CD4-positive, CD25-positive, alpha-beta regulatory T cell (primary cell): ENCODE data around the gene C5orf52. TPM values are rescaled to one million over a fixed set of nuclear protein-coding genes. Genes with fewer than 3 reads are reported as not detected.
A peak's percentile ranks its signal among the peaks of the same experiment; 100 is the strongest.
"Not testable (repeated sequence)": the region's sequence is repeated elsewhere in the genome, so short reads cannot be mapped to it uniquely, and the experiment has no call there.

Experiments used
- ATAC-seq, 2 donors: fragments of 150-1000 bp; cut with Tn5 transposase; one replicate each; pipeline ENCODE4 v1.10.0; 2021; ENCODE audit warnings: low read depth in 2 of 2, moderate number of reproducible peaks in 2 of 2, moderate library complexity in 1 of 2
- DNase-seq, 3 donors: peaks; one replicate each; pipeline versions ENCODE4 v3.0.0 to v3.0.0-alpha.2; 2012 to 2022; ENCODE audit warnings: mixed read lengths in 1 of 3
- H3K27ac ChIP-seq: one replicate; pipeline ENCODE4 v1.7.0; 2013; ENCODE audit warnings: mild to moderate bottlenecking, low read length; ENCODE audit not compliant: insufficient read depth, poor library complexity, severe bottlenecking
- H3K27me3 ChIP-seq: one replicate; pipeline ENCODE4 v1.7.0; 2013; ENCODE audit warnings: low read length; ENCODE audit not compliant: control insufficient read depth, insufficient read depth
- H3K36me3 ChIP-seq: one replicate; pipeline ENCODE4 v1.7.0; 2013; ENCODE audit warnings: mild to moderate bottlenecking, low read length, moderate library complexity; ENCODE audit not compliant: control insufficient read depth, insufficient read depth
- H3K4me1 ChIP-seq: 2 replicates; pipeline ENCODE4 v1.7.0; 2013; ENCODE audit warnings: mild to moderate bottlenecking, low read length; ENCODE audit not compliant: insufficient read depth, control insufficient read depth, poor library complexity, severe bottlenecking
- H3K4me3 ChIP-seq: one replicate; pipeline ENCODE4 v1.7.0; 2013; ENCODE audit warnings: low read depth, mild to moderate bottlenecking, low read length, moderate library complexity
- H3K9me3 ChIP-seq, 2 experiments: 1 replicate in 1 of 2; 2 replicates in 1 of 2; pipeline ENCODE4 v1.7.0; 2013; ENCODE audit warnings: low read length in 2 of 2, mild to moderate bottlenecking in 1 of 2, moderate library complexity in 1 of 2; ENCODE audit not compliant: control insufficient read depth in 2 of 2
- H3K27ac Mint-ChIP-seq, 3 donors: one replicate each; pipeline ENCODE4 v1.8.0; 2020 to 2022; ENCODE audit warnings: mild to moderate bottlenecking in 3 of 3, mixed read lengths in 3 of 3, moderate library complexity in 2 of 3
- H3K27me3 Mint-ChIP-seq: one replicate; pipeline ENCODE4 v1.8.0; 2022; ENCODE audit warnings: mild to moderate bottlenecking, mixed read lengths
- H3K36me3 Mint-ChIP-seq: one replicate; pipeline ENCODE4 v1.8.0; 2020; ENCODE audit warnings: mixed read lengths
- H3K4me1 Mint-ChIP-seq, 4 donors: one replicate each; pipeline ENCODE4 v1.8.0; 2020 to 2022; ENCODE audit warnings: mixed read lengths in 4 of 4, mild to moderate bottlenecking in 1 of 4
- H3K4me3 Mint-ChIP-seq, 4 donors: one replicate each; pipeline ENCODE4 v1.8.0; 2020 to 2022; ENCODE audit warnings: mild to moderate bottlenecking in 4 of 4, mixed read lengths in 4 of 4, moderate library complexity in 3 of 4
- H3K9me3 Mint-ChIP-seq, 7 donors: one replicate each; pipeline ENCODE4 v1.8.0; 2020 to 2022; ENCODE audit warnings: mixed read lengths in 7 of 7, mild to moderate bottlenecking in 3 of 7, moderate library complexity in 2 of 7
- polyA plus RNA-seq, 4 donors: library from polyadenylated mRNA; unstranded; fragments of 300-500 nt; fragmentation: Illumina TruSeq; gene quantifications; one replicate each; pipeline ENCODE4 v1.2.3, GENCODE V29; 2021
- total RNA-seq: library from RNA; stranded (reverse); gene quantifications from one replicate; pipeline ENCODE4 v1.2.3, GENCODE V29; 2022

C5orf52 gene
- total and polyA plus RNA-seq, 5 donors from 2014 or later = not detected

DNA sequence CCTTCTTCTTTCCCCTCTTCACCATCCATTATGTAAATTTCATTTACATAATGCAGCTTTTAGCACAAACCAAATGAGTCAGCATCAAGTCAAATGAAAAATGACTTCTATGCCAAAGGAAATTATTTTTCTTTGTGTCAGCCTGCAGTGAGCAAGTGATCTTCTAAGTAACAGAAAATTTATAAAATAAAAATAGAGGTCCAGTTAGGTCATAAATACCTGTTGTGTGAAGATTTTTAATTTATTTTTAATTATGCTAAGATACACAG is 43.2 kb downstream of the C5orf52 start:
- H3K36me3 ChIP-seq = no peaks in the 10 kb centered on the region
- Mint-ChIP-seq H3K9me3 (peaks cover 0 to 2% (median 0%) of the 10 kb centered on the region in 7 donors), H3K27me3 (no peaks in the 10 kb centered on the region), H3K4me1 (peaks cover 9 to 22% (median 15%) of the 10 kb centered on the region in 4 donors), H3K4me3 (no peak overlapping the region), H3K36me3 (no peaks in the 10 kb centered on the region), H3K27ac (no peak overlapping the region)
- H3K27ac ChIP-seq = no peak overlapping the region
- no peak for DNase-seq
- H3K4me3 ChIP-seq = no peak overlapping the region
- H3K27me3 ChIP-seq = no peaks in the 10 kb centered on the region
- H3K9me3 ChIP-seq = no peaks in the 10 kb centered on the region
- peaks cover 12% of the 10 kb centered on the region for H3K4me1 ChIP-seq
- ATAC-seq = no peak

DNA sequence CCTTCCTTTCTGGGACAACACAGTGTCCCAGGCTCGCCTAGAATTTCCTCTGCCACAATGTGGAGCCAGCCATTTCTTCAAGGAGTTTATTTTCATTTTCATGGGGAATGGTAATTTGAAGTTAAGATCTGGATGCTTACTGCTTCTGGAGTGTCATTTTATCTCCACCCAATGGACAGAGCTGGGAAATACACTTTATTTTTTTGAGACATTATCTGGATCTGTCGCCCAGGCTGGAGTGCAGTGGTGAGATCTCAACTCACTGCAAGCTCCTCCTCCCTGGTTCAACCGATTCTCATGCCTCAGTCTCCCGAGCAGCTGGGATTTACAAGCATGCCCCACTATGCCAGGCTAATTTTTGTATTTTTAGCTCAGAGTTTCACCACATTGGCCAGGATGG is 47.2 kb downstream of the C5orf52 start:
- no peaks in the 10 kb centered on the region for H3K27me3 Mint-ChIP-seq
- peak; percentile 72 to 78 for ATAC-seq
- peaks cover 10% of the 10 kb centered on the region for H3K36me3 Mint-ChIP-seq
- H3K4me1 Mint-ChIP-seq = peaks cover 9 to 21% (median 15%) of the 10 kb centered on the region in 4 donors
- H3K27ac Mint-ChIP-seq = peak overlapping the region in 1 of 3 donors; percentile 49
- Histone ChIP-seq H3K4me1 (peaks cover 12% of the 10 kb centered on the region), H3K4me3 (peak overlapping the region; percentile 13), H3K9me3 (no peaks in the 10 kb centered on the region), H3K36me3 (no peaks in the 10 kb centered on the region), H3K27ac (no peak overlapping the region), H3K27me3 (no peaks in the 10 kb centered on the region)
- H3K4me3 Mint-ChIP-seq = no peak overlapping the region
- peaks cover 0 to 2% (median 0%) of the 10 kb centered on the region in 7 donors for H3K9me3 Mint-ChIP-seq
- peak in 2 of 3 donors; percentile 49 to 77 for DNase-seq

DNA sequence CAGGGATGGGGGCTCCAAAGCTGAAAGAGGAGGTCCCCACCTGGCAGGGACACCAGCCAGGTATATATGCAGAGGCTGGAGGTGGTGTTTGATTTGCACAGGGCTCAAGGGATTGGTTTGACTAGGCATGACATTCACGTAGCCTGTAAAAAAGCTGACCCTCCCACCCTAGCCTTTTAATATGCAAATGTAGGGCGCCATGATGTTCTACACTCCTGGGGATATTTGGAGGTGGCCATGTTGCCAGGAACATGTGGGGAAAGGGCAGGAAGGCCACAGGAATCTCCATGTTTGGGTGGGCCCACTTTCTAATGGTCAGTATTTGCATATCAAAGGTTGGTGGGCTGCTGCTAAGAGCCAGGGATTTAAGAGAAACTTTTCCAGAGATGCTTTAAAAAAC is 47.9 kb downstream of the C5orf52 start:
- Mint-ChIP-seq H3K4me3 (no peak overlapping the region), H3K27ac (no peak overlapping the region), H3K4me1 (peaks cover 9 to 21% (median 15%) of the 10 kb centered on the region in 4 donors), H3K36me3 (peaks cover 10% of the 10 kb centered on the region), H3K27me3 (no peaks in the 10 kb centered on the region), H3K9me3 (peaks cover 0 to 2% (median 0%) of the 10 kb centered on the region in 7 donors)
- no peaks in the 10 kb centered on the region for H3K36me3 ChIP-seq
- H3K4me1 ChIP-seq = peaks cover 12% of the 10 kb centered on the region
- H3K9me3 ChIP-seq = no peaks in the 10 kb centered on the region
- no peak overlapping the region for H3K4me3 ChIP-seq
- ATAC-seq (no peak), DNase-seq (no peak)
- no peaks in the 10 kb centered on the region for H3K27me3 ChIP-seq
- no peak overlapping the region for H3K27ac ChIP-seq

DNA sequence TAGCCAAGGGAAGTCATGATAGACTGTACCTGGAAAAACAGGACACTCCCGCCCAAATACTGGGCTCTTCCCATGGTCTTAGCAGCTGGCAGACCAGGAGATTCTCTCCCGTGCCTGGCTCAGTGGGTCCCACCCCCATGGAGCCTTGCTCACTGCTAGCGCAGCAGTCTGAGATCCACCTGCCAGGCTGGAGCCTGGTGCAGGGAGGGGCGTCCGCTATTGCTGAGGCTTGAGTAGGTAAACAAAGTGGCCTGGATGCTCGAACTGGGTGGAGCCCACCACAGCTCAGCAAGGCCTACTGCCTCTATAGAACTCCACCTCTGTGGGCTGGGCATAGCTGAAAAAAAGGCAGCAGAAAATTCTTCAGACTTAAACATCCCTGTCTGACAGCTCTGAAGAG is 49.8 kb downstream of the C5orf52 start:
- H3K27ac ChIP-seq = no peak overlapping the region
- Mint-ChIP-seq H3K27me3 (no peaks in the 10 kb centered on the region), H3K4me3 (no peak overlapping the region), H3K9me3 (peaks cover 0 to 2% (median 0%) of the 10 kb centered on the region in 7 donors), H3K27ac (no peak overlapping the region), H3K36me3 (peaks cover 16% of the 10 kb centered on the region), H3K4me1 (peaks cover 9 to 21% (median 17%) of the 10 kb centered on the region in 4 donors)
- ATAC-seq (no peak), DNase-seq (no peak)
- H3K27me3 ChIP-seq = no peaks in the 10 kb centered on the region
- H3K4me3 ChIP-seq = no peak overlapping the region
- peaks cover 12% of the 10 kb centered on the region for H3K4me1 ChIP-seq
- no peaks in the 10 kb centered on the region for H3K36me3 ChIP-seq
- H3K9me3 ChIP-seq = no peaks in the 10 kb centered on the region

DNA sequence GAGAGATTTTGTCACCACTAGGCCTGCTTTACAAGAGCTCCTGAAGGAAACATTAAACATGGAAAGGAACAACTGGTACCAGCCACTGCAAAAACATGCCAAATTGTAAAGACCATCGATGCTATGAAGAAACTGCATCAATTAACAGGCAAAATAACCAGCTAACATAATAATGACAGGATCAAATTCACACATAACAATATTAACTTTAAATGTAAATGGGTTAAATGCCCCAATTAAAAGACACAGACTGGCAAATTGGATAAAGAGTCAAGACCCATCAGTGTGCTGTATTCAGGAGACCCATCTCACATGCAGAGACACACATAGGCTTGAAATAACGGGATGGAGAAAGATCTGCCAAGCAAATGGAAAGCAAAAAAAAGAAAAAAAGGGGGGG is 51.6 kb downstream of the C5orf52 start:
- not testable (repeated sequence) for H3K9me3 ChIP-seq, H3K9me3 Mint-ChIP-seq, ATAC-seq, H3K4me3 Mint-ChIP-seq, DNase-seq, H3K27ac ChIP-seq, H3K27me3 ChIP-seq, H3K36me3 ChIP-seq, H3K4me1 ChIP-seq, H3K27me3 Mint-ChIP-seq, H3K4me3 ChIP-seq, H3K27ac Mint-ChIP-seq
- Mint-ChIP-seq H3K36me3 (peaks cover 16% of the 10 kb centered on the region), H3K4me1 (peaks cover 5 to 13% (median 10%) of the 10 kb centered on the region in 4 donors)

DNA sequence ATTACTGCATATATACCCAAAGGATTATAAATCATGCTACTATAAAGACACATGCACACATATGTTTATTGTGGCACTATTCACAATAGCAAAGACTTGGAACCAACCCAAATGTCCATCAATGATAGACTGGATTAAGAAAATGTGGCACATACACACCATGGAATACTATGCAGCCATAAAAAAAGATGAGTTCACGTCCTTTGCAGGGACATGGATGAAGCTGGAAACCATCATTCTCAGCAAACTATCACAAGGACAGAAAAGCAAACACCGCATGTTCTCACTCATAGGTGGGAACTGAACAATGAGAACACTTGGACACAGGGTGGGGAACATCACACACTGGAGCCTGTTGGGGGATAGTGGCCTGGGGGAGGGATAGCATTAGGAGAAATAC is 55.3 kb downstream of the C5orf52 start:
- peaks cover 3 to 18% (median 11%) of the 10 kb centered on the region in 4 donors for H3K4me1 Mint-ChIP-seq
- H3K27me3 Mint-ChIP-seq = not testable (repeated sequence)

DNA sequence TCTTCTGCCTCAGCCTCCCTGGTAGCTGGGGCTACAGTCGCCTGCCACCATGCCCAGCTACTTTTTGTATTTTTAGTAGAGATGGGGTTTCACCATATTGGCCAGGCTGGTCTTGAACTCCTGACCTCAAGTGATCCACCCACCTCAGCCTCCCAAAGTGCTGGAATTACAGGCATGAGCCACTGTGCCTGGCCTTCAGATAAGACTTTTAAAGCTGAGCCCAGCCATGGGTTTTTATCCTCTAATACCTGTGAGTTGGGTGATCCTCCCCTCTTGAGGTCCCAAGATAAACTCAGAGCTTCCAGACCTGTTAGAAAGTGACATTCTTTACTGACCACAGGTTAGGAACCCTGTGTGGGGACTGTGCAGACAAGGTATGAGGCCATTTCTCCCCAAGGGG is 56.5 kb downstream of the C5orf52 start:
- not testable (repeated sequence) for H3K27me3 ChIP-seq, H3K9me3 Mint-ChIP-seq, H3K27me3 Mint-ChIP-seq, ATAC-seq, H3K27ac Mint-ChIP-seq, H3K27ac ChIP-seq, H3K36me3 ChIP-seq, DNase-seq, H3K4me3 Mint-ChIP-seq, H3K9me3 ChIP-seq, H3K4me3 ChIP-seq
- Mint-ChIP-seq H3K4me1 (peaks cover 7 to 27% (median 20%) of the 10 kb centered on the region in 4 donors), H3K36me3 (peaks cover 12% of the 10 kb centered on the region)
- H3K4me1 ChIP-seq = peaks cover 11% of the 10 kb centered on the region

More for the DNA sequence above, 55.3 kb downstream of the C5orf52 start:
- not testable (repeated sequence) for H3K9me3 Mint-ChIP-seq, ATAC-seq, H3K4me3 Mint-ChIP-seq, H3K4me3 ChIP-seq, H3K27ac ChIP-seq, H3K4me1 ChIP-seq, H3K9me3 ChIP-seq, H3K36me3 ChIP-seq, H3K27me3 ChIP-seq, DNase-seq
- peaks cover 16% of the 10 kb centered on the region for H3K36me3 Mint-ChIP-seq
- H3K27ac Mint-ChIP-seq = peak overlapping the region in 1 of 3 donors; percentile 90
